HG03045 (cell line): ENCODE results near the gene RTKN2.

Source experiments
- ATAC-seq: cut with Tn5 transposase; IDR thresholded peaks from one replicate; pipeline ENCODE4 v1.9.1; 2021; ENCODE audit warnings: mild to moderate bottlenecking, moderate library complexity; ENCODE audit not compliant: unreplicated experiment

Gene RTKN2

DNA sequence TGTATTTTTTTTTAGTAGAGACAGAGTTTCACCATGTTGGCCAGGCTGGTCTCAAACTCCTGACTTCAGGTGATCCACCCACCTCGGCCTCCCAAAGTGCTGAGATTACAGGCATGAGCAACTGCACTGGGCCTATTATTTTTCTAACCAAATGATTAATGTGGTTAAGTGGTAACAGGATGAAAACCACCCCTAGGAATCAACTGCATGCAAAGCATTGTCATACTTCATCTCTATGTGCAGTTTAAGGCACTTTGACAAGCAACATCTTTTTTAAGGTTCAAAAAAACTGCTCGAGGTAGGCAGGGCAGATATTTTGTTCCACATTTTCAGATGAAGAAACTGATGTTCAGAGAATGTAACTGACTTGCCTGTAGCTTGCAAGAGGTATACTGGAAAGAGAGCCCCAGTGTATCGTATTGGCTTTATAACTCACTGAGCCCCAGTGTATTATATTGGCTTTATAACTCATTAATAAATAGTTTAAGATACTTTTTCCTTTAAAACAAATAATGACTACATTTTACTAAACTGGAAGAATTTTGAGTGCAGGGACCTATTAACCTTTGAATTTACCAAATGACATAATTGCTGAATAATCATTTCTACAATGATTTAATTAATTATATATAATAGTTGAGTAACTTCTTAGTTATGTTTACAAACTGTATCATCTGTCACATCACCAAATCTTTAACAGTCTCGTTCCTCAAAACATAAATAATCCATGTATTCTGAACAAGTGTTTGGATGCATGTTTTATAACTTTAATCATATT, 38.1 kb downstream of the RTKN2 start:
- ATAC-seq, result no peak

DNA sequence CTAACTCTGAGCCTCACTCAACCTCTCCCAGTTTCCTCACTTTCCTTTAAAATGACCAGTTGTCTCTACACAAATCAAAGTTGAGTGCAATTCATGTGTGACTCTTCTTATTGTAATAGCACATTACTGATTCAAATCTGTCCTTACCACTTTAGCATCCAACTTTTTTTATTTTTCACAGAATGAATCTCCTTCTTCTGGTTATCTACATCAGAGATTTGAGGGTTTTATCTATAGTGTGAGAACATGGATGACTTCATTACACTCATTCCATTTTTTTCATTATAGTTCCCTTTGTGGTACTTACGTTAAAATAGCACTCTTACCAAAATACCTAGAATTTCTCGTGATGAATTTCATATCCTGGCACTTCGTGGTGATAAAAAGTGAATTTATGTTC, 43.3 kb downstream of the RTKN2 start:
- no peak for ATAC-seq

DNA sequence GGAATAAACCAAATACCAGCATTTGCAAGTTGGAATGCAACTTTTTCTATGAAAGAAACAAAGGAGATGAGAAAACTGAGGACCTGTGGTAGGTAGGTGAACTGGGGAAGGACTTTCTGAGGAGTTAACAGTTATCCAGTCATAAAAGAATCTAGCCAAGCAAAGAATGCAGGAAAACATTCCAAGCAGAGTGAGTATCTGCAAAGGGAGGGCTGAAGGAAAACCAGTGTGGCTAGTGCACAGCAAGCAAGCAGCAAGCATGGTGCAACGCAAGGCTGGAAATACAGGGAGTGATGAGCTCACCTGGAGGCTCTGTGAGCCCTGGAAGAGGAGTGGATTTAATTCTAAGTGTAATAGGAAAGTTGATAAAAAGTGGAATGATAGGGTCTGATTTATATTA, 44.0 kb downstream of the RTKN2 start:
- no peak for ATAC-seq

DNA sequence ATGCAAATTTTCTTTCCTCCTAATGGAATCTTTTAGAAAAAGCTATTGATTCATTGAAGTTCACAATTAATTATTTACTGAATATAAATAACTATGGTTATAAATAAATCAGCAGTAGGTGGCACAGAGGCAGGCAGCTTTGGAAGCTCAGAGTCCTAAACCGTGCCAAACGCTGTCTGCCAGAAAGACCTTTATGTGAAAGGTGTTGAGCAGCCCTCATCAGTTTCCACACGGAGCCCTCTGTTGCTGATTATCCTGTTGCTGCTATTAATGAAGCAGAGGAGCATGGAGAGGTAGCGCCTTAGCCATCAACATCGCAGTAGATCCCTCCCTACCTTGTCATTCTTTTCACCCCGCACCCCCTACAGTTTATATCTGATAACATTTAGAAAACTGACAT, 51.0 kb downstream of the RTKN2 start:
- no peak for ATAC-seq

DNA sequence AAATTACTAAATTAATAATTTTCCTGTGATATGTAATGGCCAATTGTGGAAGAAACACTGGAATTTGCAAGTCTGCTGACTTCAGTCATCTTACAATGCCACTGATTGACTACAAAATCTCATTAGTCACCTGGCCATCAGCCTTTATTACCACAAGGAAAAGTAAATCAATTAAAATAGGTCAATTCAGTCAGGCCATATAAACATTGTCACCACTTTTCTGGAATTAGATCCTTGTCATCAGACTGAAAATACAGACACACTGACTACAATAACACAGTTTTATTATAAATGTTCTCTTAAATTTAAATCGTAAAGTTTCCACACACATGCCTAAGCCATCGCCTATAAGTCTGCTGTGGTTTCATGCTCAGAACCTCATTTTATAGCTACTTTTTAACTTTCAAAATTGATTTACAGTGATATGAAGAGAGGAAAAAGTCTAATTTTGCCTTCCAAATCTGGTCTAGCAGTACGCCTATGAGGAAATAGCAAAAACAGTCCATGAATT, 54.2 kb downstream of the RTKN2 start:
- ATAC-seq, result no peak

DNA sequence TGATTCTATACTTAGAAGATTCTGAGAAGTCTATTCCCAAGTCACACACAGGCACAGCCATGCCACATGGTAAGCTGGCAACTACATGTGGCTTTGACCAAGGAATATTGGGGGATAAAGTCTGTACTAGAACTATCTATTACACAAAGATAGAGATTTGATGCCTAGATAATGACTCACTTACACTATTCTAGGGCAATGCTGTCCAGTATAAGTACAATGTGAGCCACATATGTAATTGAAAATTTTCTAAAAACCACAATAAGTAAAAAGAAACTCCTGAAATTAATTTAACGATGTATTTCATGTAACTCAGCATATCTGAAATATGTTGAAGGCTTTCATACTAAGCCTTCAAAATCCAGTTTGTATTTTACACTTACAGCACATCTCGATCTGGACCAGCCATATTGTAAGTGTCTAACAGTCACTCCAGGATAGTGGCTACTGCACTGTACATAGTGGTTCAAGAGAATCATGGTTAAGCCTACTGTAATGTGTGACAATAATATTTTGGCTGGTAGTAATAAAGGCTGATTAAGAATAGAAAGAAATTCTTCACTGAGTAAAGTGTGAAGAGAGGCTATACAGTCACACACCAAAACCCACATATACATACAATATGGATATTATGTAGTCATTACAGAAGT, 62.8 kb downstream of the RTKN2 start:
- no peak for ATAC-seq

DNA sequence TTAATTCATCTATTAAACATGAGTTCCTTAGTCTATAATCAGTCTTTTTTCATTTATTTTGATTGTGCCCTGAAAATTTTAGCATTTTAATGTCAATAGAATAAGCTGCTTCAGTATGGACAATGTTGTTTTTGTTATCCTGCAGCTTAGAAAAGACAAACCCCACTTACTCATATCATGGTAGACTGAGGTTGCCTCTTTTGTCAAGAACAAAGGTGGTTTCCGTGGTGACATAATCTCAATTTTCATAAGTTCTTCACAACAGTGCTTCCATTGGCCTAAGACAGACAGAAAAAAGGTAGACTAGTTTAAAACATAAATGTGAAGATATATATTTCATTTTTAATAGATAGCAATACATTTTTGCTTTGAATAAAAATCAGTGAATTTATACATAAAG, 69.1 kb downstream of the RTKN2 start:
- ATAC-seq, result peak; percentile 70

DNA sequence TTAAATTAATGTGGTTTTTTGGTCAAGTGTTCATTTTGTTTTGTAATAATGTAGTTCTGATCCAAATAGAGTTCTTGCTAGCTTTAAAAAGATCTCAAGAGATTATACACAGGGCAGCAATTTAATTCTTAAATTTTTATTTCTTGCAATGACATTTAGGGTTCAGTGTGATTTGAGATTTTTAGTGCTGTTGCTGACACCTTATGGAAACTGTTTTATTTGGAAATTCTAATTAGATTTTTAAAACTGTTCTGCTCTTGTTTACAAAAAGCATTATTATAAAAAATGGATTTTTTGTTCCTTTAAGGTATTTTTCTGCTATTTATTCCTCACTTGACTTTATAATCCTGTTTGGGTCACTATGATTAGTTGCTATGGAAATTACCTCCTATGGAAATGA, 72.1 kb downstream of the RTKN2 start:
- no peak for ATAC-seq

DNA sequence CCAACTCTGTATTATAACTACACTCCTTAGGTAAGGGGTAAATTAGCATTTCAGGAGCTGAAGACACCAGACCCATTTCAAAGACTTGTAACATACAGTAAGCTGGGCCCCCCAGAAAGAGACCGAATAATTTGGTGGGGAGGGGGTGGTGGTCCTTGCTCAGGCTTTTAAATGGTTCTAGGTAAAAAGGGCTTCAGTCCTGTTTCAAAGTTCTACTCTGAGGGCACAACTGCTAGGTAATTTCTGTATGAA, 73.0 kb downstream of the RTKN2 start:
- ATAC-seq, result no peak

DNA sequence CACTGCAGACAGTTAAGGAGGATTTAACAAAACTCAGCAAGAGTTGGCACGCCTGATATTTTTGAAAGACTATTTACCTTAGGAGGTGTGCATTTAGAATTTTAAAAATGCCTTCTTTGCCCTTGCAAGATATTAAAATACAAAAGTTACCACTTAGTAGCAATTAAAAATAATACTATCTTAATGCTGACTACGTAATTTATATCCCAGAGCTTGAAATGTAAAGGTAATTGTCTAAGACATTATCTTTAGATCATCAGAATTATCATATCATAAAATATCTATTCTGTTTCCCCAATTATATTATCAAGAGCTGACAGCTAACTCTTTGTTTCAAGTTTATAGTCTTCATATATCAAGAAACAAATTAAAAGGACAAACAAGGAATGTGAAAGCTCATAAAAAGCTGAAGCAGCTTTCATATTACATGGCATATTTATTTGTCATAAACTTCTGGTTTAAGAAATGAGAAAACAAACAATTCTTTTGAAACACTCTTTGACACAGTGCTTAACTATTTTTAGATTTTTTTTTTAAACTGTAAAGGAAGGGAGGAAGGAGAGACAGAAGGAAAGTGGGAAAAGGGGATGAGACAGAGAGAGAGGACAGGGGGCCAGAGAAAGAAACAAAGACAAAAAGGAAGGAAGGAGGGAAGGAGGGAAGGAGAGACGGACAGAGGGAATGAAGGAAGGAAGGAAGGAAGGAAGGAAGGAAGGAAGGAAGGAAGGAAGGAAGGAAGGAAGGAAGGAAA, 73.5 kb downstream of the RTKN2 start:
- ATAC-seq, result no peak

DNA sequence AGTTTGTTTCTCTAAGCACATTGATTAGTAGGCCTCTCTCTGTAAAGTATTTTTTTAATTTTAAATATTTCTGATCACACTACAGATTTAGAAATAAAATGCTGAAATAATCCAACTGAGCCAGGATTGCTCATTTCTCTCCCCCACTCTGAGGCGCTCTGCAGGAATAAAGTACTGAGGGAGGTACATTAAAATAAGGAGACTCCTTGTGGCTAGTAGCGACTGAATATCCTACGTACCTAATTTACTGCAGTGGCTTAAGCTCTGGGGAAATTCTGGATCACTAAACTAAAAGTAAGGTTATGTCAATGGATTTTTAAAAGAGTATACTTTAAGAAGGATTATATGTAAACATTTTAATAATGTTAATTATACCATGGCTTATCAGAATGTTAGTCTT, 75.2 kb downstream of the RTKN2 start:
- no peak for ATAC-seq

DNA sequence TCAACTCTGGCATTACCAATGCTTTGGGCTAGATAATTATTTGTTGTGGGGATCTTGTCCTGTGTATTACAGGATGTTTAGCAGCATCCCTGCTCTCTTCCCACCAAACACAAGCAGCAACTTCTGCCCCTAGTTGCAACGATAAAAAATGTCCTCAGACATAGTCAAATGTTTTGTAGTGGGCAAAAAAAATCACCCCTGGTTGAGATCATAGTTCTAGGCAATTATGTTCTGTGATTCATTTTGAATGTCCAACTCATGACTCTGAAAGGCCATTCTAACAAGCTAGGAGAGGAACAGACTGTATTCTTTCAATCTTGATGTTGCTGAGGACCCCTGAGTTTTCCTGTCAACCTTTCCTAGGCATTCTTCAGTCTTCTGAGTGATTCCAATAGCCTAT, 79.5 kb downstream of the RTKN2 start:
- ATAC-seq, result no peak

DNA sequence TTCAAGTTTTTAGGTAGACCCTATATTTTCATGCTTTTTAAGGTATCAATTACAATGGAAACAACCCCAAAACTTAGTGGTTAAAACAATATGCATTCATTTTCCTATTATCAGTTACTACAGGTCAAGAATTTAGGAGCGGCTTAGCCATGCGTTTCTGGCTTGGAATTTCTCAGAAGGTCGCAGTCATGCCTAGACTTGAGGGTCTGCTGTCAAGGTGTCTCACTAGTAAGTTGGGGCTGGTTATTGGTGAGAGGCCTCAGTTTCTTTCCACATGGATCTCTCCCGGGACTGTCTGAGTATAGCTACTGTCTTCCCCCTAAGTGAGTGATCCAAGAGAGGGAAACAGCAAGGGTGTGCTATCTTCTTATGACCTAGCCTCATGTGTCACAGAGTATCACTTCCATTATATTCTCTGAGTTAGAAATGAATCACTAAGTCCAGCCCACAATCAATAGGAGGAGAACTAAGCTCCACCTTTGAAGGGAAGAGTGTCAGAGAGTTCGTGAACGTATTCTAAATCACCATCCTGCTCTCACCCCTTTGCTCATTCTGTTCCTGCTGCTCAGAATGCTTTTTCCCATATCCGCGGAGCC, 80.5 kb downstream of the RTKN2 start:
- no peak for ATAC-seq

DNA sequence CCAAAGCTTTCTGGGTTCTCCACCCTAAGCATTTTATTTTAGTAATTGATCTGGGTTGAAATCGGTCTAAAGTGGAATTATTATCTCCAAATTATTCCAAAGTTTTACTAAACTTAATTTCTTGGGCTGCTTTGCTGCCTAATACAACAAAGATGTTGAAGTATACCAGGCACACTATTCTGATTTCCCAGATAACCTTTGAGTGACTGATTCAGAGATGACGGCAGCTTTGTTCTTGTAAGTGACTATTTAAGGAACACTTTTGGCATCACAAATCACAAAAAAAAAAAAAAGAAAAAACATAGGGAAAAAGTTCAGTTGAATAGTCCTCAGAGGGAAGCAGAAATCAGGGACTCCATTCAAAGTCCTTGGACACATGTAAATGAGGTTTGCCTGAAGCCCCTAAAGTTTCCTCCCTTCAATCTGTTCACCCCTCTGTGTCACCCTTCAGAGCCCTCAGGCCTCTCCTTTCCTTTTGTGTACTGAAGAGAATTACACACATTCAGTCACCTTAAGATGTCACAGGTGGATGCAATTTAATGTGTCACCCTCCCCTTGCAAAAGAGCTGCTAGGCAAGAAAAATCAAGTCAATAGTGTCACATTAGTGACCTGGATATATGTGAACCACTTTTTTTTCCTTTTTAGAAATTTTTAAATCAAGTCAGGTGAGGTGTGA, 81.5 kb downstream of the RTKN2 start:
- ATAC-seq, result no peak

DNA sequence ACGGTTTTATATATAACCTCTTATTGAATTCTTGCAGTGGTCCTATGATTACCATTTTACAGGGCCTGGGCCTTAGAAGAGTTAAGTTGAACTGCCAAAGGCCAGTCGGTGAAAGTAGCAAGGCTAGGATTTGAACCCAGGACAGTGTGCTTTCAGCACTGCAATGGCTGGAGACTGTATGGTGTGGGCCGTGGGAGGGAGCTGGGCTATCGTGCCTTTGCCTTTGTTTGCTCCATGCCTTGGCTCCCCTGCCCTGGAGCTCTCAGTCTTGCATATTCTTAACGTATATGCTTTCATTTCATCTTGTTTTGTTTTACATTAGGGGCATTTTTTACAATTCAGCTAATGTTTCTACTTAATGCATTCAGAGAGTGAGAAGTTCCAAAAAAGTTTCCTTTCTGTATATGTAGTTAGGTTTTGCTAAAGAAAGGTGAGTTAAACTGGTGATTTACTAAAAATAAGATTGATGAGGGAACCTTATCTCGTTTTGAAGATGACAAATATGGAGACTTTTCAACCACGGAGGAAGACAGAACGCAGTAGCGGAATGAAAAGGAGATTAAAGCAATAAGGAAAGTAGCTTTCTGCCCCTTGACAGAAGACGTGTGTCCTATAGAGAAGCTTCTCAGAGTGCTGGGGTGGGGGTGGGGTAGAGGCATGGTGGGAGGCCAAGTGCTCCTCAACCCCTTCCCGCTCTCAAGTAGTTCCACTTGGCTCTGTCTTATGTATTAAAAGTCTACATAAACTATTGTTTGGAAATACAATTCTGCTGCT, 82.5 kb downstream of the RTKN2 start:
- ATAC-seq, result no peak

DNA sequence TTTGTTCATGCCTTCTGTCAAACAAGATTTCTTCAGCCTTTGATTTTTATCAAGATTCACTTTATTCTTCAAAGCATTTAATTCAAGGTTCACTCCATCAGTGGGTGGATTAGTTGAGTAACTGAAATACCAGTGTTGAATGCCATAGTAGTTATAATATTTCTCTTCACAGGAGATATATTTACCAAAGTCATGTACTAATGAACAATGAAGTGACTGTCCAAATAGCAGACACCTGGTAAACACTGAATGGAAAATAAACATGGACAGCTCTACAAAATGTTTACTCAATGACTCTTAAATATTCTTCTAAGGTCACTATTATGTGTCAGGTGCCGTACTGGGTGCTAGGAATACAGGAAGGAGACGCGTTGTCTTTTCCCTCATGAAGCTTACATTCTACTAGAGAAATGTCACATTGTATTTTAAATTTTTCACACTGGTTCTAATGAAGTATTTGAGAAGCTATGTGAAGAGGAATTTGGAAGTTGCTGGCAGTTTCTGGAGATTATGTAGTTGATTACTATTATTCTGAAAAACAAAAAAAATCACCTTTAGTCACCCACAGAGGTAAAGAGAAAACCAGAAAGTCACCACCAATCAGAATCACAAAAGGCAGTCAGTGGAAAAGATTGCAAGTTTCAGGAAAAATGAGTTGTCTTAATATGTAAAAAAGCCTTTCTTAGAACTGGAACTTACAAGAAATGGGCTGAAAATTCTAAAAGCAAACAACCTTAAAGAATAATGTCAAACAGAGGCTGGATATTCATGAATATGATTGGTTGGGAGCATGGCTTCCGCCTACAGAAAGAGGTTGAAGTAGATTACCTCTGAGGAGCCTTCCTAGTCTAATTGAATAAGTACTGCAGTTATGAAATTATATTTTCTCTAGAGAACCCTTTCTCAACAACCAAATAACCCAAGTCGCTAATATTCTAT, 84.5 kb downstream of the RTKN2 start:
- no peak for ATAC-seq

DNA sequence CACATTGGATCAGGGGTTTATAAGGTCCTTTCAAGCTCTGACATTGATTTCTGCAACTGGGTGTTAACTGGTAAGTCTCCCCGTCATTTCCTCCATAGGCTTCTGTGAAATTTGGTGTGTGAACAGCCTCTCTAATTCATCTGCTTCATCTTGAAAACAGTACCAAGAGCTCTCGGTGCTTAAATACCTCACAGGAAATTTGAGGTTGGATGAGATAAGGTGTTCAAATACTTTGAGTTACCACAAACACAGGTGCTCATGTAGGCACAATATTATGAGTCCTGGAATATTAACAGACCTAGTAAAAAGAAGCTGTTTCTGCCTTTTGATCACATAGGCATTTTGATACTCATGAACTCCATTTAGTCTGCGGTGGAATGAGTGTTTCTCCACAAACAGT, 85.2 kb downstream of the RTKN2 start:
- ATAC-seq, result peak; percentile 76

DNA sequence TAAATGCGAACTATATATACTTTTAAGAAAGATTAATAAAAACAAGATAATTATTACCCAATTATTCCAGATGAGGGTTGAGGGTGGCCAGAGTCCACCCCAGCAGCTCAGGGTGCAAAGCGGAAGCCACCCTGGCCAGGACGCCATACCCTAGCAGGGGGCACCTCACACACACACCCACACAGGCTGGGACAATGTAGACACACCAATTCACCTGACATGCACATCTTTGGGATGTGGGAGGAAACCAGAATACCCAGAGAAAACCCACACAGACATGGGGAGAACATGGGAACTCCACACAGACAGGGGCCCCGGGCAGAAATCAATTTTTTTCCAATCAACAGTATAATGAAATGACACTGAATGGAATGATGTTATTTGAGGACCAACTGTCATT, 86.0 kb downstream of the RTKN2 start:
- no peak for ATAC-seq

DNA sequence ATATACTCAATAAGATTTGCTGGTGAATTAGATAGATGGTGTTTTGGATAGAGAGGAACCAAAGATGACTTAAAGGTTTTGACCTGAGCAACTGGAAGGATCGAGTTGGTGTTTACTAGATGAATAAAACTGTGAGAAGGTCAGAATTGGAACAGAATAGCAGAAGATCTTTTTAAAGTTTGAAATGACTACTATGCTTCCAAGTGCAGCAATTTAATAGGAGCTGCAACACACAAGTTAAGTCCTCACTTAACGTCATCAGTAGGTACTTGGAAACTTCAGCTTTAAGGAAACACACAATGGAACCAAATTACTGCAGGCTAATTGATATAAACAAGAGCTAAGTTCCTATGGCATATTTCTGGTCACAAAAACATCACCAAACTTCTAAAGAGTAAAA, 86.5 kb downstream of the RTKN2 start:
- ATAC-seq, result no peak
